Measurements from ENCODE around the gene POLN. TPM values are rescaled to one million over a fixed set of nuclear protein-coding genes. Genes with fewer than 3 reads are reported as not detected.

Gene POLN
- total and polyA plus RNA-seq, 2 of the 4 experiments (the other 2 are of a cell fraction): 0.63 to 0.72 TPM

GRCh38 chr4:2093265-2093664 lies 148.7 kb downstream of the POLN start (continued):
- no peak for TF ChIP-seq POLR2A (IDR thresholded peaks at IDR 0.05; ENCODE audit: low read depth, low read length)
- TF ChIP-seq FOS (IDR thresholded peaks at IDR 0.05; ENCODE audit: low read depth, low read length): no peak
- no peak for TF ChIP-seq RFX5 (IDR thresholded peaks at IDR 0.05; ENCODE audit: low read depth, low read length)
- TF ChIP-seq SMC3 (IDR thresholded peaks at IDR 0.05; ENCODE audit: low read depth, low read length): no peak
- TF ChIP-seq MAZ (IDR thresholded peaks at IDR 0.05; ENCODE audit: borderline replicate concordance, low read depth, low read length): no peak

- intact Hi-C loops (cut with micrococcal nuclease): no loop called here
- TF ChIP-seq ELK1 (IDR thresholded peaks at IDR 0.05; ENCODE audit: borderline replicate concordance, low read depth, low read length) (no peak), CTCF (conservative IDR thresholded peaks at IDR 0.05; ENCODE audit: low read depth, low read length) (no peak), POLR2A (IDR thresholded peaks at IDR 0.05; ENCODE audit: low read depth, low read length) (no peak), MXI1 (IDR thresholded peaks at IDR 0.05; ENCODE audit: borderline replicate concordance, low read depth, low read length) (no peak), RCOR1 (IDR thresholded peaks at IDR 0.05; ENCODE audit: insufficient replicate concordance, low read length) (no peak), CEBPB (IDR thresholded peaks at IDR 0.05; ENCODE audit: low read depth, low read length) (no peak), MAZ (IDR thresholded peaks at IDR 0.05; ENCODE audit: borderline replicate concordance, low read depth, low read length) (no peak), USF2 (IDR thresholded peaks at IDR 0.05; ENCODE audit: low read depth, low read length) (no peak), MAFK (IDR thresholded peaks at IDR 0.05; ENCODE audit: low read depth, low read length) (no peak), SMC3 (IDR thresholded peaks at IDR 0.05; ENCODE audit: low read depth, low read length) (no peak), NFE2L2 (IDR thresholded peaks at IDR 0.05; ENCODE audit: low read depth, low read length) (no peak), RAD21 (IDR thresholded peaks at IDR 0.05; ENCODE audit: low read length) (no peak), FOS (IDR thresholded peaks at IDR 0.05; ENCODE audit: low read depth, low read length) (no peak)
These were observed 149.3 kb downstream of the POLN start for GRCh38 chr4:2092669-2093053.

More at GRCh38 chr4:2092669-2093053, 149.3 kb downstream of the POLN start:
- no peaks in the 10 kb centered on the region for H4K20me1 ChIP-seq (ENCODE audit: insufficient read depth, low read length)
- DNase-seq: no peak
- H3K4ac ChIP-seq (ENCODE audit: low read depth, low read length): no peak overlapping the region
- POLR2A ChIA-PET (ENCODE audit: unreplicated experiment): no interaction called here
- H3K18ac ChIP-seq (ENCODE audit: low read depth, low read length): no peak overlapping the region
- 0 out of 2 replicates have a peak, but pooled peaks cover 1% of the 10 kb centered on the region for H3K4me1 ChIP-seq (ENCODE audit: control insufficient read depth, insufficient read depth, low read length)
- H3K14ac ChIP-seq (replicated peaks; ENCODE audit: low read depth, low read length): no peak overlapping the region
- H3K27ac ChIP-seq (ENCODE audit: insufficient read depth, low read length): no peak overlapping the region
- H4K91ac ChIP-seq (ENCODE audit: insufficient read depth, low read depth, low read length): no peak overlapping the region
- no peaks in the 10 kb centered on the region for H3K79me1 ChIP-seq (ENCODE audit: low read depth in 1 of 2, low read length in 2 of 2)
- H4K5ac ChIP-seq (ENCODE audit: low read depth, low read length): no peak overlapping the region
- H2AK9ac ChIP-seq (replicated peaks; ENCODE audit: low read depth, low read length, poor library complexity): no peak overlapping the region
- no peak overlapping the region for H4K8ac ChIP-seq (ENCODE audit: low read depth in 2 of 2, low read length in 2 of 2)
- H2BK120ac ChIP-seq (ENCODE audit: low read depth, low read length): no peak overlapping the region
- ATAC-seq (ENCODE audit: low read depth): no peak
- no peak overlapping the region for H2BK20ac ChIP-seq (ENCODE audit: low read depth, low read length)
- H3K9me1 ChIP-seq (ENCODE audit: insufficient read depth, low read length): no peaks in the 10 kb centered on the region
- no peak overlapping the region for H3K4me3 ChIP-seq (ENCODE audit: insufficient read depth, low read depth, low read length)
- dilution Hi-C loops (cut with HindIII; ENCODE audit: low sequenced_read_pairs, unreplicated experiment) (no loop called here), in situ Hi-C loops (cut with MboI; ENCODE audit: low sequenced_read_pairs) (no loop called here)
- H3K23ac ChIP-seq (ENCODE audit: low read depth, low read length): no peak overlapping the region
- H2AK5ac ChIP-seq (ENCODE audit: low read depth, low read length): no peak overlapping the region
- H2BK5ac ChIP-seq (ENCODE audit: low read depth, low read length, poor library complexity, severe bottlenecking): no peak overlapping the region
- peaks cover 12% of the 10 kb centered on the region for H3K9me3 ChIP-seq (ENCODE audit: control insufficient read depth, insufficient read depth, low read length)
- no peak overlapping the region for H2AFZ ChIP-seq (replicated peaks; ENCODE audit: low read length, poor library complexity)
- no peak overlapping the region for H3K9ac ChIP-seq (ENCODE audit: low read depth, low read length)
- CTCF ChIA-PET: no interaction called here
- peaks cover 25% of the 10 kb centered on the region for H3K27me3 ChIP-seq (ENCODE audit: control insufficient read depth, insufficient read depth, low read length)
- no TSS peak for BruUV-seq (replicated peaks)
- no peak overlapping the region for H2BK15ac ChIP-seq (ENCODE audit: low read depth, low read length)
- no peak overlapping the region for H3K4me2 ChIP-seq (ENCODE audit: low read depth, low read length)
- no peaks in the 10 kb centered on the region for H3K36me3 ChIP-seq (ENCODE audit: control insufficient read depth, insufficient read depth, low read length)
- H3K56ac ChIP-seq (ENCODE audit: extremely low read depth, insufficient read depth, low read length): no peak overlapping the region
- 66% methylated on average over 4 of the region's 6 CpGs; no CpG with 5 or more reads in 1 of the 2 experiments for WGBS, 2 experiments (ENCODE audit: extremely low coverage in 2 of 2, insufficient read length in 1 of 2)

All from IMR-90 (cell line).